Endothelial cell of umbilical vein (primary cell): ENCODE data around the gene LBR. TPM values are rescaled to one million over a fixed set of nuclear protein-coding genes. Genes with fewer than 3 reads are reported as not detected.

Source experiments
- BruUV-seq: library from RNA; stranded (reverse); fragments of 400-500 nt; replicated peaks from 2 replicates; lab custom pipeline; 2021; lab: Mats Ljungman, UMichigan
- CTCF ChIA-PET: fragments of 300-600, 350-600 bp; sonication (Branson Sonifier 250); formaldehyde crosslinking; loops from one replicate; lab custom pipeline; 2021; ENCODE audit warnings: antibody characterized with exemption, inconsistent platforms; lab: Charles Lee
- POLR2A ChIA-PET: fragments of 300-600, 350-600 bp; sonication (Branson Sonifier 250); formaldehyde crosslinking; loops from one replicate; lab custom pipeline; 2021; ENCODE audit warnings: antibody characterized with exemption, inconsistent platforms; lab: Charles Lee
- DNase-seq: peaks from one replicate; pipeline ENCODE4 v3.0.0-alpha.2; 2011; ENCODE audit warnings: low read depth, low spot score
- FAIRE-seq: peaks from 2 replicates; lab custom pipeline; 2011; peaks lifted over from hg19 to GRCh38; lab: Jason Lieb, UNC
- H2AFZ ChIP-seq: 2 replicates; pipeline ENCODE4 v1.6.0; 2012; ENCODE audit warnings: low read depth, low read length, control low read depth, inconsistent platforms
- H3K27ac ChIP-seq: 2 replicates; pipeline ENCODE4 v1.5.1; 2011; ENCODE audit warnings: low read depth, mild to moderate bottlenecking, control low read depth, low read length, moderate library complexity; ENCODE audit not compliant: insufficient read depth
- H3K27me3 ChIP-seq, 2 experiments: 2 replicates each; pipeline versions ENCODE4 v1.6.0 to v1.6.1; 2011; ENCODE audit warnings: low read length in 2 of 2, mixed read lengths in 1 of 2; ENCODE audit not compliant: control insufficient read depth in 2 of 2, insufficient read depth in 2 of 2
- H3K36me3 ChIP-seq, 2 experiments: 2 replicates in 1 of 2; 3 replicates in 1 of 2; pipeline ENCODE4 v1.5.1; 2011; ENCODE audit warnings: low read length in 2 of 2, mild to moderate bottlenecking in 1 of 2, moderate library complexity in 1 of 2; ENCODE audit not compliant: control insufficient read depth in 2 of 2, insufficient read depth in 2 of 2; ENCODE audit errors: extremely low read depth in 1 of 2
- H3K4me1 ChIP-seq: 3 replicates; pipeline ENCODE4 v1.5.1; 2011; ENCODE audit warnings: mild to moderate bottlenecking, low read length; ENCODE audit not compliant: control insufficient read depth, insufficient read depth; ENCODE audit errors: extremely low read depth
- H3K4me2 ChIP-seq: 2 replicates; pipeline ENCODE4 v1.6.1; 2011; ENCODE audit warnings: low read length, control low read depth, mixed read lengths; ENCODE audit not compliant: insufficient read depth
- H3K4me3 ChIP-seq, 3 experiments: fragments of 200-600 bp in 1 of 3; sonication (generic), shearing (Covaris generic) in 1 of 3; replicated peaks in 1 of 3; 2 replicates each; pipeline ENCODE4 v1.5.1; 2011 to 2016; ENCODE audit warnings: control low read depth in 3 of 3, low read length in 3 of 3, mild to moderate bottlenecking in 2 of 3, inconsistent platforms in 1 of 3, low read depth in 1 of 3, moderate library complexity in 1 of 3; ENCODE audit not compliant: insufficient read depth in 1 of 3
- H3K79me2 ChIP-seq: 2 replicates; pipeline ENCODE4 v1.6.0; 2012; ENCODE audit warnings: low read length, inconsistent platforms; ENCODE audit not compliant: control insufficient read depth, insufficient read depth
- H3K9ac ChIP-seq: replicated peaks from 2 replicates; pipeline ENCODE3; 2011; ENCODE audit warnings: low read length, control low read depth; ENCODE audit not compliant: insufficient read depth; ENCODE audit errors: extremely low read depth
- H3K9me1 ChIP-seq: replicated peaks from 3 replicates; pipeline ENCODE4 v1.6.0; 2011; ENCODE audit warnings: mild to moderate bottlenecking, low read length; ENCODE audit not compliant: control insufficient read depth, insufficient read depth; ENCODE audit errors: extremely low read depth
- H3K9me3 ChIP-seq: replicated peaks from 2 replicates; pipeline ENCODE4 v1.5.1; 2012; ENCODE audit warnings: low read length, inconsistent platforms; ENCODE audit not compliant: control insufficient read depth, insufficient read depth
- H4K20me1 ChIP-seq: replicated peaks from 2 replicates; pipeline ENCODE3; 2011; ENCODE audit warnings: mild to moderate bottlenecking, low read length; ENCODE audit not compliant: control insufficient read depth, insufficient read depth; ENCODE audit errors: extremely low read depth
- EZH2 ChIP-seq: IDR thresholded peaks from 2 replicates; pipeline ENCODE4 v1.6.1; 2012; ENCODE audit warnings: borderline replicate concordance, low read depth, mild to moderate bottlenecking, moderate library complexity, low read length, inconsistent platforms; ENCODE audit not compliant: severe bottlenecking
- FOS ChIP-seq: IDR thresholded peaks from 2 replicates; pipeline ENCODE4 v1.6.1; 2011; ENCODE audit warnings: mild to moderate bottlenecking, low read length, moderate library complexity, borderline replicate concordance; ENCODE audit not compliant: insufficient read depth
- GATA2 ChIP-seq: IDR thresholded peaks from 2 replicates; pipeline ENCODE4 v1.7.0; 2011; ENCODE audit warnings: low read depth, mild to moderate bottlenecking, moderate library complexity, mixed read lengths, low read length; ENCODE audit not compliant: insufficient read length, insufficient read depth
- JUN ChIP-seq: IDR thresholded peaks from 2 replicates; pipeline ENCODE4 v1.6.1; 2011; ENCODE audit warnings: borderline replicate concordance, low read depth; ENCODE audit not compliant: insufficient read length, insufficient read depth
- MAX ChIP-seq: IDR thresholded peaks from 2 replicates; pipeline ENCODE4 v1.6.1; 2011; ENCODE audit not compliant: insufficient read depth, insufficient read length
- MYC ChIP-seq: IDR thresholded peaks from one replicate; pipeline ENCODE4 v1.6.1; 2011; ENCODE audit warnings: mild to moderate bottlenecking, low read depth, low read length
- POLR2A ChIP-seq: IDR thresholded peaks from 2 replicates; pipeline ENCODE4 v1.6.1; 2012; ENCODE audit warnings: low read depth, mild to moderate bottlenecking, control low read depth, low read length
- POLR2AphosphoS5 ChIP-seq: IDR thresholded peaks from 2 replicates; pipeline ENCODE4 v1.6.1; 2012; ENCODE audit warnings: low read depth, mild to moderate bottlenecking, control low read depth, low read length, moderate library complexity; ENCODE audit not compliant: insufficient read depth
- dilution Hi-C: fragments of 300-500 bp; cut with MboI; formaldehyde crosslinking; loops from one replicate; pipeline ENCODE4 v1.15.0; 2019; ENCODE audit warnings: low sequenced_read_pairs; ENCODE audit not compliant: extremely low pct_ligation_motif_present
- intact Hi-C: fragments of 100-400 bp; cut with micrococcal nuclease; formaldehyde crosslinking; loops from one replicate; pipeline ENCODE4 v1.10.0; 2022
- polyA plus RNA-seq, 4 experiments: library from polyadenylated mRNA; depleted of rRNA in 3 of 4; stranded (reverse) in 3 of 4; unstranded in 1 of 4; fragments of >200 nt; gene quantifications; 2 replicates each; pipeline versions ENCODE4 v1.2.1 to v1.2.3, GENCODE V29; 2011 to 2012; ENCODE audit warnings: missing spikeins in 1 of 4
- total RNA-seq: library from RNA; stranded (reverse); gene quantifications from 2 replicates; pipeline ENCODE4 v1.2.3, GENCODE V29; 2021
- TF ChIP-seq, protein P1 (sequence below), 2 donors: IDR thresholded peaks; 1 replicate in 1 of 2; 2 replicates in 1 of 2; pipeline ENCODE4 v1.5.1; 2011; ENCODE audit warnings: low read length in 2 of 2, mild to moderate bottlenecking in 2 of 2, moderate library complexity in 2 of 2, control low read depth in 1 of 2, inconsistent platforms in 1 of 2, low read depth in 1 of 2; ENCODE audit not compliant: insufficient read depth in 1 of 2; ENCODE audit errors: extremely low read depth in 1 of 2

The LBR gene
- total and polyA plus RNA-seq, 2 donors (not counting 3 experiments of a cell fraction or from before 2014, with no cell fraction given) = 53.9 to 119 TPM

DNA sequence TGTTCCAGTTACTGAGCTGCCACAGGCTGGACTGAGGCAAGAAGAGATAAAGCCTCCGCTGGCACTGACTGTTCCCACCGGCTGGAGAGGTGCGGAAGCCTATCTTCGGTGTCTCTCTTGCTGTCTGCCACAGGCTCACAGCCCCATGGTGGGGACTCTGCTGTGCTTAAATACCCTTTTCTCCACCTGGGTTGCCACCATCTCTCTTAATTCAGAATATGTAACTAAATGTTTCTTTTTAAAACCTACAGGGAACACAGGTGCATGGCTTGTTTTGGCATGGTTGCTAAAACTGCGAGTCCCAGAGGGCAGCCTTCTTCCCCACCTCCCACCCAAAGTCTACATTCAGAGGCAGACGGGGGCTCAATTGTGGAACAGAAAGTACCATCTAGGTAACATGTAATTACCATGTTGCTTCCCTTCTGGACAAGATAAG is 8.1 kb upstream of the LBR start:
- no peaks in the 10 kb centered on the region for H3K9me1 ChIP-seq
- H4K20me1 ChIP-seq = no peaks in the 10 kb centered on the region
- no peaks in the 10 kb centered on the region for H3K9me3 ChIP-seq
- ChIA-PET POLR2A (no interaction called here), CTCF (no interaction called here)
- no TSS peak for BruUV-seq
- dilution Hi-C loops (no loop called here), intact Hi-C loops (no loop called here)
- TF ChIP-seq POLR2AphosphoS5 (no peak), MYC (no peak), MAX (no peak), GATA2 (no peak), POLR2A (no peak)
- TF ChIP-seq, protein P1, sequence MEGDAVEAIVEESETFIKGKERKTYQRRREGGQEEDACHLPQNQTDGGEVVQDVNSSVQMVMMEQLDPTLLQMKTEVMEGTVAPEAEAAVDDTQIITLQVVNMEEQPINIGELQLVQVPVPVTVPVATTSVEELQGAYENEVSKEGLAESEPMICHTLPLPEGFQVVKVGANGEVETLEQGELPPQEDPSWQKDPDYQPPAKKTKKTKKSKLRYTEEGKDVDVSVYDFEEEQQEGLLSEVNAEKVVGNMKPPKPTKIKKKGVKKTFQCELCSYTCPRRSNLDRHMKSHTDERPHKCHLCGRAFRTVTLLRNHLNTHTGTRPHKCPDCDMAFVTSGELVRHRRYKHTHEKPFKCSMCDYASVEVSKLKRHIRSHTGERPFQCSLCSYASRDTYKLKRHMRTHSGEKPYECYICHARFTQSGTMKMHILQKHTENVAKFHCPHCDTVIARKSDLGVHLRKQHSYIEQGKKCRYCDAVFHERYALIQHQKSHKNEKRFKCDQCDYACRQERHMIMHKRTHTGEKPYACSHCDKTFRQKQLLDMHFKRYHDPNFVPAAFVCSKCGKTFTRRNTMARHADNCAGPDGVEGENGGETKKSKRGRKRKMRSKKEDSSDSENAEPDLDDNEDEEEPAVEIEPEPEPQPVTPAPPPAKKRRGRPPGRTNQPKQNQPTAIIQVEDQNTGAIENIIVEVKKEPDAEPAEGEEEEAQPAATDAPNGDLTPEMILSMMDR (IDR thresholded peaks at IDR 0.05; ENCODE audit: extremely low read depth in 1 of 2, insufficient read depth in 1 of 2, low read depth in 1 of 2, low read length in 2 of 2) = no peak
- no peaks in the 10 kb centered on the region for H3K79me2 ChIP-seq
- H3K4me3 ChIP-seq = no peak overlapping the region
- no peaks in the 10 kb centered on the region for H3K36me3 ChIP-seq
- no peak overlapping the region for H3K9ac ChIP-seq
- no peaks in the 10 kb centered on the region for H3K4me1 ChIP-seq
- no peak for DNase-seq
- peaks cover 1 to 2% of the 10 kb centered on the region in 2 experiments for H3K27me3 ChIP-seq
- no peak overlapping the region for H3K4me2 ChIP-seq
- no peak overlapping the region for H3K27ac ChIP-seq
- H2AFZ ChIP-seq = no peak overlapping the region
- no peak for FAIRE-seq

- BruUV-seq = no TSS peak
Measured at GRCh38 chr1:225435487-225435886, 7.6 kb upstream of the LBR start.

More at GRCh38 chr1:225435487-225435886, 7.6 kb upstream of the LBR start:
- Histone ChIP-seq H3K4me2 (no peak overlapping the region), H3K79me2 (no peaks in the 10 kb centered on the region), H3K4me1 (no peaks in the 10 kb centered on the region), H3K27ac (no peak overlapping the region), H2AFZ (no peak overlapping the region), H3K27me3 (peaks cover 1 to 2% of the 10 kb centered on the region in 2 experiments), H3K9me3 (no peaks in the 10 kb centered on the region), H4K20me1 (no peaks in the 10 kb centered on the region), H3K4me3 (no peak overlapping the region), H3K9me1 (no peaks in the 10 kb centered on the region), H3K9ac (no peak overlapping the region), H3K36me3 (no peaks in the 10 kb centered on the region)
- DNase-seq = no peak
- TF ChIP-seq POLR2A (no peak), JUN (no peak), POLR2AphosphoS5 (no peak), MYC (no peak), FOS (no peak), GATA2 (no peak), EZH2 (no peak), MAX (no peak)
- TF ChIP-seq, protein P1 (IDR thresholded peaks at IDR 0.05; ENCODE audit: extremely low read depth in 1 of 2, insufficient read depth in 1 of 2, low read depth in 1 of 2, low read length in 2 of 2) = no peak
- FAIRE-seq = no peak
- intact Hi-C loops (no loop called here), dilution Hi-C loops (no loop called here)
- ChIA-PET CTCF (no interaction called here), POLR2A (no interaction called here)
